DND-41 (cell line): ENCODE measurements around the gene DDC.

Experiments
- ATAC-seq: fragments of 200-7000 bp; cut with Tn5 transposase; 3 replicates; pipeline ENCODE4 v1.9.1; 2021; ENCODE audit warnings: low read depth; ENCODE audit not compliant: insufficient read depth
- DNase-seq: peaks from one replicate; pipeline ENCODE4 v3.0.0-alpha.2; 2020
- H2AFZ ChIP-seq: 2 replicates; pipeline ENCODE4 v1.6.0; 2012; ENCODE audit warnings: low read depth, low read length
- H3K27ac ChIP-seq: 2 replicates; pipeline ENCODE4 v1.5.1; 2012; ENCODE audit warnings: low read length, inconsistent platforms
- H3K27me3 ChIP-seq: fragments of 200-600 bp; sonication (generic); 2 replicates; pipeline ENCODE4 v1.6.0; 2012; ENCODE audit warnings: low read length, mild to moderate bottlenecking, inconsistent platforms; ENCODE audit not compliant: insufficient read depth, poor library complexity
- H3K36me3 ChIP-seq: 2 replicates; pipeline ENCODE4 v1.5.1; 2012; ENCODE audit warnings: low read length, inconsistent platforms; ENCODE audit not compliant: insufficient read depth
- H3K4me1 ChIP-seq: 2 replicates; pipeline ENCODE4 v1.5.1; 2012; ENCODE audit warnings: mild to moderate bottlenecking, low read length; ENCODE audit not compliant: insufficient read depth
- H3K4me2 ChIP-seq: 2 replicates; pipeline ENCODE4 v1.6.0; 2012; ENCODE audit warnings: mild to moderate bottlenecking, moderate library complexity, low read length, inconsistent platforms; ENCODE audit not compliant: insufficient read depth
- H3K4me3 ChIP-seq, 2 experiments: fragments of 200-600 bp in 1 of 2; shearing (Covaris generic) in 1 of 2; 2 replicates each; pipeline ENCODE4 v1.5.1; 2012 to 2016; ENCODE audit warnings: inconsistent platforms in 2 of 2, low read length in 2 of 2, mild to moderate bottlenecking in 2 of 2, low read depth in 1 of 2, moderate library complexity in 1 of 2
- H3K79me2 ChIP-seq: 2 replicates; pipeline ENCODE4 v1.6.0; 2012; ENCODE audit warnings: low read length, inconsistent platforms; ENCODE audit not compliant: insufficient read depth
- H3K9ac ChIP-seq: 2 replicates; pipeline ENCODE4 v1.6.0; 2012; ENCODE audit warnings: low read depth, mild to moderate bottlenecking, inconsistent platforms, low read length, moderate library complexity
- H3K9me3 ChIP-seq: 2 replicates; pipeline ENCODE4 v1.5.1; 2012; ENCODE audit warnings: low read length, moderate library complexity, mild to moderate bottlenecking, inconsistent platforms; ENCODE audit not compliant: insufficient read depth, severe bottlenecking
- H4K20me1 ChIP-seq: 2 replicates; pipeline ENCODE4 v1.6.0; 2012; ENCODE audit warnings: low read length; ENCODE audit not compliant: insufficient read depth
- EZH2 ChIP-seq: IDR thresholded peaks from 3 replicates; pipeline ENCODE4 v1.6.1; 2012; ENCODE audit warnings: borderline replicate concordance, low read depth, mild to moderate bottlenecking, moderate library complexity, low read length, inconsistent platforms; ENCODE audit not compliant: severe bottlenecking
- TF ChIP-seq, protein P1 (sequence below): IDR thresholded peaks from 2 replicates; pipeline ENCODE4 v1.5.1; 2012; ENCODE audit warnings: borderline replicate concordance, low read length, moderate library complexity, mild to moderate bottlenecking; ENCODE audit not compliant: poor library complexity, severe bottlenecking; ENCODE audit errors: extremely low read depth

Gene DDC

DNA sequence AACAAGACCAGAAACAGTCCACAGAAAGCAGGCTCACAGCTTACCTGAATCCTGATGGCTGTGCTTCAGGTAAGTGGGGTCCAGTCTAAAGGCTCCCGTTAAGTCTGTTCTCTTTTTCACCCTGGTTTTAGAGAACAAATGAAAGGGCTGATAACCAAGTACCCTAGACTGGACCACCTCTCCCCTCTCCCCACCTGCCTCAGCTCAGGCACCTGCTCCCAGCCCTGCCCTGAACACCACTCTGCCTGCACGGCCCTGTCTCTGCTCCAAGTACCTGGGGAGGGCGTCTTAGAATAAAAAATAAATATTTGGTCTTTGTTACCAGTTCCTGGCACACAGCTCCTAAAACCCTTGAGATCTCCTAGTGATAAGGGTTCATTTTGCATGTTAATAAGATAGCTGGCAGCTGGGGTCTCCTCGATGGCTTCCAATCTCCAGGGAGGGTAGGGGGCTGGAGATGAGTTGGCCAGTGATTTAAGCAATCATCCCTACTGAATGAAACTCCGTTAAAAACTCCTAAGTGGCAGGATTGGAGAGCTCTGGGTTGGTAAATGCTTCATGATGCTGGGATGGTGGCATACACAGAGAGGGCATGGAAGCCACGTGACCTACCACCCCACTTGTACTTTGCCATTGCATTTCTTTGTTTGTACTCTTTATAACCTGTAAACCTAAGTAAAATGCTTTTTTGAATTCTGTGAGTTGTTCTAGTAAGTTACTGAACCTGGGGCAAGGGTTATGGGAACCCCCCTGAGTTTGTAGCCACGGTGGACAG lies 85.3 kb downstream of the DDC start:
- Histone ChIP-seq H4K20me1 (no peaks in the 10 kb centered on the region), H3K9me3 (no peaks in the 10 kb centered on the region), H3K9ac (no peak overlapping the region), H3K27me3 (peaks cover 13% of the 10 kb centered on the region), H3K4me1 (no peaks in the 10 kb centered on the region), H3K79me2 (no peaks in the 10 kb centered on the region), H3K27ac (no peak overlapping the region), H2AFZ (no peak overlapping the region), H3K4me3 (no peak overlapping the region), H3K4me2 (no peak overlapping the region), H3K36me3 (no peaks in the 10 kb centered on the region)
- no peak for DNase-seq
- TF ChIP-seq, protein P1, sequence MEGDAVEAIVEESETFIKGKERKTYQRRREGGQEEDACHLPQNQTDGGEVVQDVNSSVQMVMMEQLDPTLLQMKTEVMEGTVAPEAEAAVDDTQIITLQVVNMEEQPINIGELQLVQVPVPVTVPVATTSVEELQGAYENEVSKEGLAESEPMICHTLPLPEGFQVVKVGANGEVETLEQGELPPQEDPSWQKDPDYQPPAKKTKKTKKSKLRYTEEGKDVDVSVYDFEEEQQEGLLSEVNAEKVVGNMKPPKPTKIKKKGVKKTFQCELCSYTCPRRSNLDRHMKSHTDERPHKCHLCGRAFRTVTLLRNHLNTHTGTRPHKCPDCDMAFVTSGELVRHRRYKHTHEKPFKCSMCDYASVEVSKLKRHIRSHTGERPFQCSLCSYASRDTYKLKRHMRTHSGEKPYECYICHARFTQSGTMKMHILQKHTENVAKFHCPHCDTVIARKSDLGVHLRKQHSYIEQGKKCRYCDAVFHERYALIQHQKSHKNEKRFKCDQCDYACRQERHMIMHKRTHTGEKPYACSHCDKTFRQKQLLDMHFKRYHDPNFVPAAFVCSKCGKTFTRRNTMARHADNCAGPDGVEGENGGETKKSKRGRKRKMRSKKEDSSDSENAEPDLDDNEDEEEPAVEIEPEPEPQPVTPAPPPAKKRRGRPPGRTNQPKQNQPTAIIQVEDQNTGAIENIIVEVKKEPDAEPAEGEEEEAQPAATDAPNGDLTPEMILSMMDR, result no peak
- TF ChIP-seq EZH2, result no peak
- ATAC-seq, result no peak

DNA sequence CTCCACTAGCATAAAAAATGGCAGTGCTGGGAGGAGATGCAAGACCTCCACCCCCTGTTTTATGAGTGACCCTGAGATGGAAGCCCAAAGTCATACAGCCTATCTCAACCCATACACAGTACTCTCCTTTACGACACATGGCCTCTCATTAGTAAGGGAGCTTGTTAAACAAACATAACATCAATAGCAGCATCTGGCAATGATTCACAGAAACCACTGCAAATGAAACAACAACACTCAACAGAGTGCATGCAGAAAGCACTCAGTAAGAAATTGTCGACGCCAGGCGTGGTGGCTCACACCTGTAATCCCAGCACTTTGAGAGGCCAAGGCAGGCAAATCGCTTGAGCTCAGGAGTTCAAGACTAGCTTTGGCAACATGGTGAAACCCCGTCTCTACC lies 87.6 kb downstream of the DDC start:
- no peaks in the 10 kb centered on the region for H3K79me2 ChIP-seq
- no peaks in the 10 kb centered on the region for H3K36me3 ChIP-seq
- H3K4me1 ChIP-seq, result no peaks in the 10 kb centered on the region
- H2AFZ ChIP-seq, result no peak overlapping the region
- H3K9me3 ChIP-seq, result no peaks in the 10 kb centered on the region
- DNase-seq, result no peak
- no peak overlapping the region for H3K9ac ChIP-seq
- H3K4me3 ChIP-seq, result no peak overlapping the region
- peaks cover 13% of the 10 kb centered on the region for H3K27me3 ChIP-seq
- H4K20me1 ChIP-seq, result no peaks in the 10 kb centered on the region
- TF ChIP-seq EZH2, result no peak
- TF ChIP-seq, protein P1, result no peak
- no peak for ATAC-seq
- no peak overlapping the region for H3K27ac ChIP-seq
- H3K4me2 ChIP-seq, result no peak overlapping the region

DNA sequence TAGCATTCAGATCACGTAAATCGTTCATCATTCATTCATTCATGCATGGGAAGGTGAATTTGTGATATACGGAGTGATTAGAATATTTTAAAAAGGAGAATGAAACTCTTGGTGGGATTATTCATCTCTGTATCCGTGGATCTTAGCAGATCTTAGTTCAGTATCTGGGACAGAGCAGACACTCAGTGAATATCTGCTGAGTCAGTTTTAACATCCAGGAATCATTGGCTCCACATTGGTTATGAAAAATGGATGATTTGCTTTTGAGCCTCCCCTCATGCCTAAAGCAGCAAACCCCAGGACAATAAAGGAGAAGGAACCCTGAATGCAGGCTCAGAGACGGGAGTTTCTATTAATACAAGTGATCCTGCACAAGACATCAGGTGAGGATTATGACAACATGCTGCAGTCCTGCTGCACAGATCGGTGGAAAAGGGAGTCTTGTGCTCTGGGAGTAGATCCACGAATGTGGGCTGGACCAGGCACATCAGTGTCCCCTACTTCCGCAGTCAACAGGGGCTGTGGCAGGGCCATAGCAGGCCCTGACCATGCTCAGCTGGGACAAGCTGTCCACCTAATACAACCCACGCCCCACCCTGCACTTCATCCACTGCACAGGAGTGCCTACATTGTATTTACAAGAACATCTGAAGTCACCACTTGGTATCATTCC lies 88.1 kb downstream of the DDC start:
- no peak overlapping the region for H3K4me3 ChIP-seq
- H3K79me2 ChIP-seq, result no peaks in the 10 kb centered on the region
- H3K4me2 ChIP-seq, result no peak overlapping the region
- no peak overlapping the region for H3K9ac ChIP-seq
- DNase-seq, result no peak
- TF ChIP-seq, protein P1, result no peak
- TF ChIP-seq EZH2, result no peak
- H3K27me3 ChIP-seq, result peaks cover 13% of the 10 kb centered on the region
- no peaks in the 10 kb centered on the region for H3K36me3 ChIP-seq
- ATAC-seq, result no peak
- H2AFZ ChIP-seq, result no peak overlapping the region
- H3K27ac ChIP-seq, result no peak overlapping the region
- H3K9me3 ChIP-seq, result no peaks in the 10 kb centered on the region
- no peaks in the 10 kb centered on the region for H3K4me1 ChIP-seq
- no peaks in the 10 kb centered on the region for H4K20me1 ChIP-seq
